SK-N-SH (cell line): ENCODE measurements around the gene DERL3. TPM values are rescaled to one million over a fixed set of nuclear protein-coding genes. Genes with fewer than 3 reads are reported as not detected.
A peak's percentile ranks its signal among the peaks of the same experiment; 100 is the strongest.

Experiments
- CTCF ChIA-PET: fragments of 300-600, 350-600 bp; formaldehyde crosslinking; extraction: SDS; loops from one replicate; lab custom pipeline; 2021; lab: Yijun Ruan, JAX
- POLR2A ChIA-PET: fragments of 350-600 bp; sonication (Branson Sonifier 250); formaldehyde crosslinking; extraction: SDS; loops from one replicate; lab custom pipeline; 2020; ENCODE audit warnings: antibody characterized with exemption, inconsistent platforms; lab: Yijun Ruan, JAX
- DNase-seq: peaks from one replicate; pipeline ENCODE4 v3.0.0; 2012
- H2AFZ ChIP-seq: fragments of 200-600 bp; sonication (generic); 2 replicates; pipeline ENCODE4 v1.8.1; 2016; ENCODE audit warnings: antibody characterized with exemption, mild to moderate bottlenecking, low read depth
- H3F3A ChIP-seq: fragments of 200-600 bp; sonication (generic); replicated peaks from 2 replicates; pipeline ENCODE3; 2016; ENCODE audit warnings: antibody characterized with exemption, mild to moderate bottlenecking; ENCODE audit not compliant: insufficient read depth
- H3K27ac ChIP-seq, 2 experiments: fragments of 200-500 bp in 1 of 2; fragments of 200-600 bp in 1 of 2; sonication (Bioruptor generic) in 1 of 2; sonication (generic), shearing (Covaris generic) in 1 of 2; 2 replicates each; pipeline versions ENCODE4 v1.5.1 to v1.6.1; 2014 to 2016; ENCODE audit warnings: low read depth in 2 of 2, inconsistent platforms in 1 of 2, low read length in 1 of 2, mild to moderate bottlenecking in 1 of 2, mixed read lengths in 1 of 2
- H3K27me3 ChIP-seq: fragments of 200-600 bp; sonication (generic), shearing (Covaris generic); 2 replicates; pipeline ENCODE4 v1.6.1; 2016; ENCODE audit warnings: mixed run types; ENCODE audit not compliant: insufficient read depth
- H3K36me3 ChIP-seq, 2 experiments: fragments of 200-500 bp in 1 of 2; fragments of 200-600 bp in 1 of 2; sonication (Bioruptor generic) in 1 of 2; sonication (generic) in 1 of 2; replicated peaks in 1 of 2; 2 replicates each; pipeline versions ENCODE3 to v1.5.1; 2014 to 2016; ENCODE audit warnings: low read length in 1 of 2, mild to moderate bottlenecking in 1 of 2; ENCODE audit not compliant: insufficient read depth in 2 of 2, control insufficient read depth in 1 of 2
- H3K4me1 ChIP-seq, 2 experiments: fragments of 200-500 bp in 1 of 2; fragments of 200-600 bp in 1 of 2; sonication (Bioruptor generic) in 1 of 2; sonication (generic), shearing (Covaris generic) in 1 of 2; 2 replicates each; pipeline versions ENCODE4 v1.5.1 to v1.6.1; 2014 to 2016; ENCODE audit warnings: low read depth in 1 of 2, low read length in 1 of 2, mixed run types in 1 of 2; ENCODE audit not compliant: insufficient read depth in 2 of 2, control insufficient read depth in 1 of 2
- H3K4me2 ChIP-seq: fragments of 200-600 bp; sonication (generic), shearing (Covaris generic); 2 replicates; pipeline ENCODE4 v1.6.1; 2017; ENCODE audit warnings: mixed run types
- H3K4me3 ChIP-seq, 2 experiments: fragments of 200-500 bp in 1 of 2; fragments of 200-600 bp in 1 of 2; sonication (Bioruptor generic) in 1 of 2; sonication (generic), shearing (Covaris generic) in 1 of 2; 2 replicates each; pipeline versions ENCODE4 v1.5.1 to v1.8.1; 2014 to 2016; ENCODE audit warnings: low read depth in 2 of 2, inconsistent platforms in 1 of 2, low read length in 1 of 2, mild to moderate bottlenecking in 1 of 2, mixed read lengths in 1 of 2, moderate library complexity in 1 of 2
- H3K79me2 ChIP-seq: fragments of 200-600 bp; sonication (generic); 2 replicates; pipeline ENCODE4 v1.8.1; 2017; ENCODE audit warnings: mild to moderate bottlenecking; ENCODE audit not compliant: insufficient read depth
- H3K9ac ChIP-seq: fragments of 200-600 bp; sonication (generic); 2 replicates; pipeline ENCODE4 v1.6.1; 2017; ENCODE audit warnings: mixed run types
- H3K9me2 ChIP-seq: fragments of 200-600 bp; sonication (generic); 2 replicates; pipeline ENCODE4 v1.6.1; 2017; ENCODE audit warnings: mixed run types
- H3K9me3 ChIP-seq: fragments of 200-600 bp; sonication (generic); 2 replicates; pipeline ENCODE4 v1.6.1; 2017; ENCODE audit warnings: mixed run types, mild to moderate bottlenecking, moderate library complexity
- H4K20me1 ChIP-seq: fragments of 200-600 bp; sonication (generic); 2 replicates; pipeline ENCODE4 v1.6.1; 2017; ENCODE audit warnings: mild to moderate bottlenecking, mixed run types; ENCODE audit not compliant: insufficient read depth
- CTCF ChIP-seq: fragments of 200-600 bp; sonication (generic); IDR thresholded peaks from 2 replicates; pipeline ENCODE4 v1.6.1; 2017; ENCODE audit warnings: antibody characterized with exemption, mild to moderate bottlenecking, moderate library complexity
- ELF1 ChIP-seq: IDR thresholded peaks from 2 replicates; pipeline ENCODE4 v1.4.0; 2012
- EZH2phosphoT487 ChIP-seq: fragments of 200-600 bp; sonication (generic); IDR thresholded peaks from 2 replicates; pipeline ENCODE4 v1.6.1; 2017; ENCODE audit warnings: low read depth, mixed run types, mild to moderate bottlenecking, antibody characterized with exemption, moderate library complexity, borderline replicate concordance
- FOSL2 ChIP-seq: IDR thresholded peaks from 2 replicates; pipeline ENCODE4 v1.4.0; 2012; ENCODE audit warnings: low read depth, mild to moderate bottlenecking, moderate library complexity, borderline replicate concordance
- FOXJ3 ChIP-seq: sonication (generic); formaldehyde crosslinking; IDR thresholded peaks from 2 replicates; pipeline ENCODE4 v1.5.1; 2020; ENCODE audit warnings: mild to moderate bottlenecking, missing genetic modification reagents
- GABPA ChIP-seq: IDR thresholded peaks from 2 replicates; pipeline ENCODE4 v1.4.0; 2012; ENCODE audit warnings: low read depth, mild to moderate bottlenecking
- GATA2 ChIP-seq: sonication (generic); formaldehyde crosslinking; IDR thresholded peaks from 2 replicates; pipeline ENCODE4 v1.5.0; 2020; ENCODE audit warnings: mild to moderate bottlenecking, missing genetic modification reagents
- JUND ChIP-seq: IDR thresholded peaks from 2 replicates; pipeline ENCODE4 v1.4.0; 2012
- MAX ChIP-seq: IDR thresholded peaks from 2 replicates; pipeline ENCODE4 v1.4.0; 2012; ENCODE audit warnings: low read depth
- NRF1 ChIP-seq: IDR thresholded peaks from 2 replicates; pipeline ENCODE4 v1.6.1; 2012; ENCODE audit warnings: low read depth, mild to moderate bottlenecking, low read length
- PBX3 ChIP-seq: IDR thresholded peaks from 2 replicates; pipeline ENCODE4; 2012
- RAD21 ChIP-seq: IDR thresholded peaks from 2 replicates; pipeline ENCODE4 v1.6.1; 2012; ENCODE audit warnings: mild to moderate bottlenecking, low read length
- RCOR1 ChIP-seq: fragments of 150-350 bp; IDR thresholded peaks from 2 replicates; pipeline ENCODE4 v1.6.1; 2017; ENCODE audit warnings: antibody characterized with exemption, low read length
- RFX5 ChIP-seq: IDR thresholded peaks from 2 replicates; pipeline ENCODE4 v1.6.1; 2012; ENCODE audit warnings: mild to moderate bottlenecking, improper control_type of control experiment, low read length
- SMC3 ChIP-seq: IDR thresholded peaks from 2 replicates; pipeline ENCODE4 v1.6.1; 2012; ENCODE audit warnings: low read depth, low read length, improper control_type of control experiment
- TAF1 ChIP-seq: IDR thresholded peaks from 2 replicates; pipeline ENCODE4 v1.6.1; 2012; ENCODE audit warnings: low read depth, mild to moderate bottlenecking, low read length, moderate library complexity, borderline replicate concordance
- USF1 ChIP-seq: IDR thresholded peaks from 2 replicates; pipeline ENCODE4 v1.4.0; 2012; ENCODE audit warnings: low read depth, borderline replicate concordance
- USF2 ChIP-seq: fragments of 150-350 bp; IDR thresholded peaks from 2 replicates; pipeline ENCODE4 v1.6.1; 2017; ENCODE audit warnings: antibody characterized with exemption, low read length, low read depth, borderline replicate concordance
- ZBTB33 ChIP-seq: IDR thresholded peaks from 2 replicates; pipeline ENCODE4 v1.4.0; 2012; ENCODE audit warnings: low read depth, borderline replicate concordance
- WGBS: methylation state at CpG from one replicate; pipeline ENCODE4 v1.1.6; 2017; ENCODE audit warnings: low lambda C conversion rate; 5-methylcytosine and 5-hydroxymethylcytosine counted together
- polyA plus RNA-seq, 3 experiments: library from polyadenylated mRNA; depleted of rRNA; stranded (reverse); fragments of >200 nt; gene quantifications; 2 replicates each; pipeline ENCODE4 v1.2.3, GENCODE V29; 2012

The DERL3 gene
- polyA plus RNA-seq, 1 of the 3 experiments (the other 2 are of a cell fraction): not detected

- POLR2A ChIA-PET: no interaction called here
- Histone ChIP-seq H3K4me1 (peaks cover 0 to 30% of the 10 kb centered on the region in 2 experiments; a peak in 1 of 4 replicates), H3K36me3 (peaks cover 0 to 38% of the 10 kb centered on the region in 2 experiments), H3K9ac (no peak overlapping the region), H3K9me3 (no peaks in the 10 kb centered on the region), H3K9me2 (no peaks in the 10 kb centered on the region), H3K27me3 (no peaks in the 10 kb centered on the region), H2AFZ (no peak overlapping the region), H3K4me3 (no peak overlapping the region), H3K79me2 (no peaks in the 10 kb centered on the region), H3K27ac (no peak overlapping the region), H3K4me2 (no peak overlapping the region), H4K20me1 (no peaks in the 10 kb centered on the region), H3F3A (no peaks in the 10 kb centered on the region)
- TF ChIP-seq GATA2 (CRISPR knock-in tag) (no peak), SMC3 (no peak), GABPA (no peak), USF2 (no peak), RFX5 (no peak), RAD21 (no peak), MAX (no peak), FOSL2 (no peak), TAF1 (no peak), ELF1 (no peak), CTCF (no peak), EZH2phosphoT487 (no peak), PBX3 (no peak), USF1 (no peak), NRF1 (no peak), RCOR1 (no peak), ZBTB33 (no peak), FOXJ3 (CRISPR knock-in tag) (no peak), JUND (no peak)
- 95% methylated on average over 41 of the region's 41 CpGs for whole genome bisulfite sequencing
- DNase-seq: peak; percentile 10
- CTCF ChIA-PET: interaction anchor here (1.1 kb wide), 1 partner anchor 11 kb away, joined by 4 read pairs; no protein-coding TSS in a partner anchor
Measured at GRCh38 chr22:23837911-23838680, 710 bp downstream of the DERL3 start.
